HG03460 (cell line): Measurements from ENCODE around the gene CCL19.

Source experiments
- ATAC-seq: cut with Tn5 transposase; IDR thresholded peaks from one replicate; pipeline ENCODE4 v1.9.1; 2021; ENCODE audit not compliant: unreplicated experiment

Gene CCL19

DNA sequence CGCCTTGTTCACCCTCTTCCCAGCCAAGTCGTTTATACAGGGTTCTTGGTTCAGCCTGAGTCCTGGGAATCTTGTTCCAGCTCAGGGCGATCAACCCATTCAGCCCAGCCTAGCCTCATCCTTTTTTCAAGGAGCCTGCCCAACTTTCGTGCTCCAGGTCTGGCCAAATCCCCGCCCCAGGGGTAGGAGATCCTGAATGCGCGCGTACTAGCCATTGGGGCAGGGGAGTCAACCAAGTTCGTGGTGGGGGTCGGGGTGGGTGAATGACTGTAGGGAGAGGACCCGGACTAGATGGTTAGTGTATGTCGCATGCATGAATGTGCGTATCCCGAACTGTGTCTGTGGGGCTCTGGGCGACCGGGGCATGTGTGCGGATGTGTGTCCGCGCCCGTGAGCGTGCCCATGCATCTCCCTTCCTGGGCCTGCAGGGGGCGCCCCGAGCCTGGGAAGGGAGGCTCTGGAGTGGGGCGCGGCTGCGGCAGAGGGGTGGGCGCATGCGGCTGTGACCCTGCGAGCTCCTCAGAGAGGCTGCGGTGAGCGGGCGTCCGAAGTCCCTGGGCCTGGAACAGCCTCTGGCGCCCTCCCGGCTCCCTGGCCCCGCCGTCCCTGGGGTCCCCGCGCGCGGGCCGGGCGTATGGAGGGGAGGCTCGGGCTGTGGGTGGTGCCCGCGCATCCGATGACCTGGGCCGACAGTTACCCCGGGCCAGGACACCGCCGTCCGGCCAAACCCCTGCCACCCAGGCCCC lies 10.1 kb upstream of the CCL19 start:
- no peak for ATAC-seq

DNA sequence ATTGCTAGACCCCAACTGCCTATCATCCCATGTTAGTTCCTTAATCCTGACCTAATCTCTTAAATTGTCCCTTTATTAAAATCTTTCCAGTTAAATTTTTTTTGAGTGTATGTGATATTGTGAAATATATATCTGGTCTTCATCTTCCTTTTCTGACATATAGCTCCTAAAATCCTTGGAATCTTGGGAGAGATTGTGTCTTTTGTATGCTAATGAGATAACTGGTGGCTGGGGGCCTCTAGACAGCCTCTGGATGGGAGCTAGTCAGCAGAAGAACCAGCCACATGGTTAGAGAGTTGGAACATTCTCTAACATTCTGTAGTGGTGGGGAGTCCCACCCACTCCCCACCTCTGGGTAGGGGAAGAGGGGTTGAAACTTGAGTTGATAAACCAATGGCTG lies 3.7 kb upstream of the CCL19 start:
- ATAC-seq = no peak

- ATAC-seq = no peak
Observed at GRCh38 chr9:34693560-34693959, 2.5 kb upstream of the CCL19 start.

DNA sequence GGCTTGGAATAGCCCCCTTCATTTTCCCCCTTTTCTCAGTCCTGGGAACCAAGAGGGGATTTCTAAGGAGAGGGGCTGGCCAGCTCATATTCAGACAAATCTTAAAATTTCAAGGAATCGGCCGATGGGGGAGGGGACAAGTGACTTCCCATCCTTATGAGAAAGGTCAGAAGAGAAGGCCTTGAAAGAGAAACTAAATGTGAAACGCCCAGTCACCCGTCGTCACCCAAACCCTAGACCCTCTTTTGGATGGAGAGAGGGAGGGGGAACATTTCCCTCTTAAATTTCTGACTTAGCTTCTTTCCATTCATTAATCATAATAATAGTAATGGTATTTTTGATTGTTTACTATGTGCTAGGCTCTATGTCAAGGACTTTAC lies 850 bp upstream of the CCL19 start:
- ATAC-seq = no peak

GRCh38 chr9:34689512-34689911 lies 1.6 kb downstream of the CCL19 start:
- ATAC-seq = no peak

DNA sequence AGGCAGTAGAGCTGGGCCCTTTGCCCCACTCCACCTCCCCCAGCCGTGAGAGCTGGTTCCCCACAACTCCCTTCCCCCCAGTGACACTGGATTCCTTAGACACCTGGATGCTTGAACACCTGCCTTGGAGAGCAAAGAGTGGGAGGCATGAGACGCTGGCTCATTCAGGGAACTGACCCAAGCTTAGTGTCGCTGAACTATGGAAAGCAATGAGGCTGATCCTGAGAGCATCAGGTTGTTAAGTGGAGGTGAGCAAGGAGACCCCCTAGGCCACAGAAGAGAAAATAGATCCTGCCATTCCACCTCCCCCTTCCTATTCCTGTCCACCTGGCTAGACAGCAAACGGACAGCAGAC lies 2.0 kb downstream of the CCL19 start:
- ATAC-seq = no peak

DNA sequence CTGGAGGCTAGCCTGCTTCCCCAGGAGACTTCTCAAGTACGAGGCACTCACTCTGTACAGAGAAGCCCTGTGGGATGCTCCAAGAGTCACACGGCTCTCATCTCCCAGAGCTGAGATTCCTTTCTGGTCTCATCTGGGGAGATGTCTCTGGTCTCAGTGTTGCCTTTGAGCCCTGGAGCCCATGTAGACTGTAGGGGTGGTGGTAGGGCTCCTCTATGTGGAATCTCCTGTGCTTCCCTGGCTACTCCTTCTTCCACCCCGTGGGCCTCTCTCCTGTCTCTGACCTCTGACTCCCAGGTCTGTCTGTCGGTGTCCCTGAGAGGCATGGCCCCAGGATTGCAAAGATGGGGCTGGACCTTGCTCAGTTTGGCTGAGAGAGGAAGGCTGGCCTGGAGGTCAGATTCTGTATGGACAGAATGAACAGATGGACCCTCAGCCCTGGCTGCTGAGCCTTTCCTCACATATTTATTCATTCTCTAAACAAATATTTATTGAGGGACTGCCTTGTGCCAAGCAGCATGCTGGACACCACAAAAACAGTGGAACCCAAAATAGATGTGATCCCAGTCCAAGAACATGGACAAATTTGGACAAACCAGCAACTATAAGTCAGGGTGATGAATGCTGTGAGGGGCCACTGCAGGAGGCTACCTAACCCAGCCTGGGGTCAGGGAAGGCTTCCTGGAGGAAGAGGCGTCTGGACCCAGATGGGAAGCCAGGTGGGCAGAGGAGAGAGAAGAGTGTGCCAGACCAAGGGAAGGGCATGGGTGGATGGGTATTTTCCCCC lies 2.6 kb downstream of the CCL19 start:
- no peak for ATAC-seq

- no peak for ATAC-seq
Observed at GRCh38 chr9:34687276-34688030, 3.6 kb downstream of the CCL19 start.

DNA sequence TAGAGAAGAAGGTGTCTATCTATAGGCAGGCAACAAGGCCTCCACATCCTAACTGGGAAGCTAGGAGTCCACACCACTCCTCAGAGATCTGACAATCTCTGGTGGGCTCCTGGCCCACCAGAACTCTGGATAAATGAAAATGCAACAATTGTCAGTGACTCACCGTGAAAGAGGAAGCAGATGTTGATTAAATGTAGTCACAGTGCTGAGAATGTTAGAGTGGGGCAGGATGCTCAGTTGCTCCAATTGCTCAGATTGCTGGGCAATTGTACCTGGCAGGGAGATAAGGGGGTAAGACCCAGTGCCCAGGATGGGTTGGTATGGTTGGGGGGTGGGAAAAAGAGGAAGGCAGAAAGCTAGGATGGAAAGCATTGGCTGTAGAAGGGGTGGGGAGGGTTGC lies 4.3 kb downstream of the CCL19 start:
- ATAC-seq = no peak

GRCh38 chr9:34686231-34686630 lies 4.8 kb downstream of the CCL19 start:
- ATAC-seq = no peak

- no peak for ATAC-seq
Observed at GRCh38 chr9:34685591-34685990, 5.5 kb downstream of the CCL19 start.

- ATAC-seq = no peak
Observed at GRCh38 chr9:34684816-34685215, 6.3 kb downstream of the CCL19 start.

DNA sequence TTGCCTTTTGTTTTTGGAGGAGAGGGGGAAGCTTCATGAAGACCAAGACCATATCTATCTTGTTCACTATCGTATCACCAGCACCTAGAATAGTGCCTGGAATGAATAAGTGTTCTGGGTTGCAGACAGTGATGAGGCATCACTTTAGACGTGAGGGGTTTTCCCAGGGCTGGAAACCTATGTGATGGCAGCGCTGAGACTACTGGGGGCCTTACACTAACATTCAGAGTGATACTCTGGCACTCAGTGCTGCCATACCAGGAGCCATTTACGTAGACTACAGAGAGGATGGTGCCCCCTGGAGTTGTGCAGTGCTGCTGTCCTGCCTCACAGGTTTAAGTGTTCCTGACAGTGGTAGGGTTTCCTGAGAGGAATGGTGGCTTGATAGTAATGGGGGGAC lies 6.9 kb downstream of the CCL19 start:
- no peak for ATAC-seq

DNA sequence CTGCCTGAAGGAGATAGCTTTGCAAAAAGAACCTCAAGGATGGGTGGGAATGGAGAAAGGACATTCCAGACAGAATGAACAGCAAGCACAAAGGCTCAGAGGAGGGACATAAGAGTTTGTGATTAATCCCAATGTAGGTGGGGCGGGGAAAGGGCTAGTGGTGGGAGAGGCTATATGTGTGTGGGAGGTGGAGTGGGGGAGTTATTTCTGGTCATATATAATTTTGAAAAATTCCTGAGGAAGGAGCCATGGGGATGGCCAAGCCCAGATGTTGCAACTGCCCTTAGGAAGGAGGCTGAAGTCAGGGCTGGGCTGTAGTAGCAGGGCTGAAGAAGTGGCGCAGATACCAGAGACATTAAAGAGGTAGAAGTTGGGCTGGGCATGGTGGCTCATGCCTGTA lies 15.2 kb downstream of the CCL19 start:
- no peak for ATAC-seq

- no peak for ATAC-seq
Observed at GRCh38 chr9:34675048-34675714, 15.9 kb downstream of the CCL19 start.

DNA sequence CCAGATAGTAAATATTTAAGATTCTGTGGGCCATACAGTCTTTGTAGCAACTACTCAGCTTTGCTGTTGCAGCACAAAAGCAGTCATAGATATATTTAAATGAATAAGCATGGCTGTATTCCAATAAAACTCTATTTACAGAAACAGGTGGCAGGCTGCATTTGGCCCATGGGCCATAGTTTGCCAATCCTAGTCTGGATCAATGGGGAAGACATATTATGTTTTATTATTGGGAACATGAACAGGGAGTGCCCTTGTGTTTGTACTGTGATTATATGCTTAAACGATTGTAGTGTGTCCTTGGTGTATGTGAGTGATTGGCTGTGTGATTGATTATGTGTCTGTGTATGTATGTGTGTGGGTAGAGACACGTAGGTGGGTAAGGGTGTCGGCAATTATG lies 16.6 kb downstream of the CCL19 start:
- ATAC-seq = no peak

DNA sequence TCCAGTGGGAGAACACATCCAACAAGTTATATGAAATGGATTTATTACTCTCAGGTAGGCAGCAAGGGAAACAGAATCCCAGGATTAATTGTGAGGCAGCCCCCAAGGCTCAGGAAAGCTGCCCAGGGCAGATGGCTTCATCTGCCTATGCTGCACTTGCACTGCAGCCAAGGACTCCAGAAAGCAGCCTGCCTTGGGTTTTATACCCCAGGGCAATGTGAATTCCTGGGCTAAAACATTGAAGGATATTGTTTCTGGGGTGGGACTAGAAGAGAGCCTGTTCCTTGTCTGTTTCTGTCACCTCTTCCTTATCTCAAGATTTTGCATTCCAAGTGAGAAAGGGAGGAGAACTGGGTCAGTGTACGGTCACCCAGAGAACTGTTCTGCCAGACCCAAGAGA lies 19.8 kb downstream of the CCL19 start:
- no peak for ATAC-seq

DNA sequence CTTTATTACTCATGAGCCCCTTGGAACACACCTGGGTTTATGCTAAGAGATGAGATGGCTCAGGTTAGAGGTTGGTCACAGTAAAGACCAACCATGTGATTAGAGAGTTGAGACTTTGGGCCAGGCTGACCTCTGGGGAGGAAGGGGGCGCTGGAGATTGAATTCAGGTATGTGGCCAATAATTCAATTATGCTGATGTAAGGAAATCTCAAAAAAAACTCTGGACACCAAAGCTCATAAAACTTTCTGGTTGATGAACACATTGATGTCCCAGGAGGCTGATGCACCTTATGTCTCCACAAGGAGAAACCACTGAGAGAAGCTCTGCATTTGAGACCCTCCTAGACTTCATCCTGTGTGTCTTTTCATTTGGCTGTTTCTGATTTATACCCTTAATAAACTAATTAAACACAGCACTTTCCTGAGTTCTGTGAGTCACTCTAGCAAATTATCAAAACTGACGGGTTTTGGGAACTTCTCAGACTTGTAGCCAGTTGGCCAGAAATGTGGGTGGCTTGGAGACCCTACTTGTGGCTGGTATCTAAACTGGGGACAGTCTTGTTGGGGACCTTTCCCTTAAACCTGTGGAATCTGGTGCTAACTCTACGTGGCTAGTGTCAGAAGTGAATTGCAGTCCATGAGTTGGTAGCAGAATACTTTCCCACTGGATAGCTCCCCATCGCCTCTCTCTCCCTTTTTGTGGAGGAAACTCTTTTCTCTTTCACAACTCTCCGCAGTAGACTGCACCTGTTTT lies 21.1 kb downstream of the CCL19 start:
- no peak for ATAC-seq

DNA sequence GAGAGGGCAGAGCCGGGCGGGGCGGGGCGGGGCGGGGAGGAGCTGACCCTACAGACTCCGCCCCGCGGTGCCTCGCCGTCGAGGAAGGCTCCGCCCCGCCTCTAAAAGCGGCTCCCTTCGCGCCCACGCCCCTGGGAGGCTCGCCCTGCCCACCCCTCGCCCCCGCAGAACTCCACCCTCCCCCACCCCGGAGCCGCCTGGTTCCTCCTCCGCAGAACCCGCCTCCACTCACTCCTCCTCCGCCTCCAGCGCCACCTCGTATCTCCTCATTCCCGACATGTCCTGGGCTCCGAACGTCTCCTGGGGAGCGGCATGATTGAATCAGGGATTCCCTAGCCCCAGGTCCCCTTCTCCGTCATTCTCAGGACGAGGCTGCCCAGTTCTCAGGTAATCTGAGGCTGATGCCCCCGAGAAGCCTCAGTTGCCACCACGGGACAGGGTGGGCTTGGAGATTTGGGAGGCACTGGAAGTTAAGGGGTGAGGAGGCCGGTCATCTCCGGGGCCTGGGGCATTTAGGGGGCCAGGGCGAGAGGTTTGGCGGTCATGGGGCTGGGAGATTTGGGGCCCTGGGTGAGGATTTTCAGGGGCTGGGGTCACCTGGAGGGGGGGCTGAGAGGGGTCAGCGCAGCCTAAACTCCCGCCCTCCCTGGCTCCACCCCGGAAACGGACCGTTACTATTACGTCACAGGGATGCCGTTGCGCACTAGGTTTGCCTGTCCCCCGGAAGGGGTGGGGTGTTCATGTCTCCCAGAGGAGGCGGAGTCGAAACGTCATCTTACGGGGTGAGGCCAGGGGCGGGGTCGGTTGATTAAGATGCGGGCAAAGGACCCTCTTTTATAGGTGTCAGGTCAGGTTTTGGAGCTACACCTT lies 25.5 kb downstream of the CCL19 start:
- peak; percentile 66 for ATAC-seq

DNA sequence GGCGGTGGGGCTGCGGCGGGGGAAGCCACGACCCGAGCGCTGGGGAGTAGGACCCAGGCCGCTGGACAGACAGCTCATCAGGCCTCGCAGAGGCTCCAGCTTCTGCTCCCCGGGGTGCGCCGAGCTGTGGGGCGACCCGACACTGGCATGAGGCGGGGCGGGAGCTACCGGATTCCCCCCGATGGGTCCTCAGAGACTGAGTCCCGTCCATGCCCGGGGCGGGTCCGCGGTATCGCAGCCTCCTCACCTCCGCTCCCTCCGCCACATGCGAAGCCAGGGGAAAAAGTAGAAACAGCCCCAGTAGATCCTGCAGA lies 26.1 kb downstream of the CCL19 start:
- ATAC-seq = peak; percentile 3
